ENCODE measurements around the gene UBE2J1.

GRCh38 chr6:89302936-89303335 is 49.6 kb downstream of the UBE2J1 start:
- TF ChIP-seq CTCF (IDR thresholded peaks at IDR 0.05; ENCODE audit: extremely low read depth in 1 of 2, insufficient read depth in 1 of 2, low read depth in 1 of 2, low read length in 2 of 2) = no peak
- TF ChIP-seq POLR2AphosphoS5 (IDR thresholded peaks at IDR 0.05; ENCODE audit: insufficient read depth, low read depth, low read length) = no peak
- no peak for TF ChIP-seq JUN (IDR thresholded peaks at IDR 0.05; ENCODE audit: borderline replicate concordance, insufficient read depth, insufficient read length, low read depth)

Measured in endothelial cell of umbilical vein (primary cell).